HG02938 (cell line): Measurements from ENCODE around the gene CWF19L2.

ENCODE experiments used
- ATAC-seq: cut with Tn5 transposase; IDR thresholded peaks from one replicate; pipeline ENCODE4 v1.9.1; 2021; ENCODE audit warnings: mild to moderate bottlenecking, moderate library complexity; ENCODE audit not compliant: unreplicated experiment

Gene CWF19L2

DNA sequence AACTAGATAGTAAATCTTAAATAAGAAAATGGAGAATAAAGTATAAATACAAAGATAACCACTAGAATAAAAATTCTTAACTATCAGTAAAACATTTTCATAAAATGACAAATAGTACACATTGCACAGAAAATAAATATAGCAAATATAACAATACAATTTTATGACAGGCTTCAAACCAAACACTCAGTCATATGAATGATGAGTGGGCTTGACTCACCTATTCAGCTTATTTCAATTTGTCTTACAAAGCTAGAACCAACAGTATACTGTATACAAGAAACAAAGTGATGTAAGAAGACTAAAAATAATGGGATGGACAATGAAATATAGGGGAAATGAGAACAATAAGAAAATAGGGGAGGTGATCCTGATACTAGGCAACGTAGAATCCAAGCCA lies 141.2 kb downstream of the CWF19L2 start:
- ATAC-seq: no peak

DNA sequence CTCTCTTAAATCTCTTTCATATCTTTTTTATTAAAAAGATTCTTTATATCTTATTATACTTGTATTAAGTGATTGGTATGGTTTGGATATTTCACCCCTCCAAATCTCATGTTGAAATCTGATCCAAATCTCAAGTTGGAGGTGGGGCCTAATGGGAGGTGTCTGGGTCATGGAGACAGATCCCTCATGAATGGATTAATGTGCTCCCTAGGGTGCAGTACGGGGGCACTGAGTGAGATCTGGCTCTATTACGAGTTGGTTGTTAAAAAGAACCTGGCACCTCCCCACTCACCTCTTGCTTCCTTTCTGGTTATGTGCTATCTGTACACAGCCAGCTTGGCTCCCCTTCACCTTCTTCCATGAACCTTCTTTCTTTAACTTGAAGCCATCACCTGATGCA lies 149.6 kb downstream of the CWF19L2 start:
- ATAC-seq: no peak

DNA sequence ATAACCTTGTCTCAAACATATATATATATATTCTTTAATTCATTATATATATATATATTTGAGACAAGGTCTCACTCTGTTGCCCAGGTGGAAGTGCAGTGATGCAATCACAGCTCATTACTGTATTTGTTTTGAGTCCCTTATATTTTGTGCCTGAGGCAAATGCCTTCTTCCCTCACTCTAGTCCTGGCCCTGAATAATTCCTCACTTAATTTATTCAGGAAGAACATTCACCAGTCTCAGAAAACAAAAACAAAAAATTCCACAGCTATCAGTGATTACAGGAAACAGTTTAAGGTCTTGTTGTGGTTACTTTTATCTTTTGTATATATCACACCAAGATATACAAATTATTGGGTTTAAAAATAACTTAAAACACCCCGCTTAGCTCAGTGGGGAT lies 155.7 kb downstream of the CWF19L2 start:
- ATAC-seq: no peak

DNA sequence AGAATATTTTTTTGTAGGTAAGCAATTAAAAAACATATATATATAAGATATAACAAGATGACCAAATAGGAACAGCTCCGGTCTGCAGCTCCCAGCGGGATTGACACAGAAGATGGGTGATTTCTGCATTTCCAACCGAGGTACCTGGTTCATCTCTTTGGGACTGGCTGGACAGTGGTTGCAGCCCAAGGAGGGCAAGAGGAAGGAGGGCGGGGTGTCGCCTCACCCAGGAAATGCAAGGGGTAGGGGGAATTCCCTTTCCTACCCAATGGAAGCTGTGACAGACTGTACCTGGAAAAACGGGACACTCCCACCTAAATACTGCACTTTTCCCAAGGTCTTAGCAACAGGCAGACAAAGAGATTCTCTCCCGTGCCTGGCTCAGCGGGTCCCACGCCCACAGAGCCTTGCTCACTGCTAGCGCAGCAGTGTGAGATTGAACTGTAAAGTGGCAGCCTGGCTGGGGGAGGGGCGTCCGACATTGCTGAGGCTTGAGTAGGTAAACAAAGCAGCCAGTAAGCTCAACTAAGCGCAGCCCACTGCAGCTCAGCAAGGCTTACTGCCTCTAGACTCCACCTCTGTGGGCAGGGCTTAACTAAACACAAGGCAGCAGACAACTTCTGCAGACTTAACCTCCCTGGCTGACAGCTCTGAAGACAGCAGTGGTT lies 163.8 kb downstream of the CWF19L2 start:
- ATAC-seq: no peak

DNA sequence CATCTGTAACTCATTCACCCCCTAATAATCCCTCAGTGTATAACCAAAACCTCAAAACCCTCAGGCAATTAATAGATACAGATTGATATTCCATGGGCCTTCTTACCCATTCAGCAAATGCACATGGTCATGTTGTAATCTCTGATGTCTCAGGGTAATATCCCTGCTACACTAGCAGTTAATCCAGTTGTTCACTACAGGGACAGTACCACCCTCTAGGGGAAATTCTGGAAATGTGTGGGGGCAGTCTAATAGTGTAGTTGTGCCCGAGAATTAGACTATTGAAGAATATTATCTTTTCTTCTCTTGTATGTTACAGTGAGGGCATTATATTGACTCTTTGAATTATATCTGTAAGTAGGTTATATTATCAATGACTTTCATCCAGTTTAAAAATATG lies 175.4 kb downstream of the CWF19L2 start:
- no peak for ATAC-seq
